Measurements from ENCODE around the gene NUDT13.

DNA sequence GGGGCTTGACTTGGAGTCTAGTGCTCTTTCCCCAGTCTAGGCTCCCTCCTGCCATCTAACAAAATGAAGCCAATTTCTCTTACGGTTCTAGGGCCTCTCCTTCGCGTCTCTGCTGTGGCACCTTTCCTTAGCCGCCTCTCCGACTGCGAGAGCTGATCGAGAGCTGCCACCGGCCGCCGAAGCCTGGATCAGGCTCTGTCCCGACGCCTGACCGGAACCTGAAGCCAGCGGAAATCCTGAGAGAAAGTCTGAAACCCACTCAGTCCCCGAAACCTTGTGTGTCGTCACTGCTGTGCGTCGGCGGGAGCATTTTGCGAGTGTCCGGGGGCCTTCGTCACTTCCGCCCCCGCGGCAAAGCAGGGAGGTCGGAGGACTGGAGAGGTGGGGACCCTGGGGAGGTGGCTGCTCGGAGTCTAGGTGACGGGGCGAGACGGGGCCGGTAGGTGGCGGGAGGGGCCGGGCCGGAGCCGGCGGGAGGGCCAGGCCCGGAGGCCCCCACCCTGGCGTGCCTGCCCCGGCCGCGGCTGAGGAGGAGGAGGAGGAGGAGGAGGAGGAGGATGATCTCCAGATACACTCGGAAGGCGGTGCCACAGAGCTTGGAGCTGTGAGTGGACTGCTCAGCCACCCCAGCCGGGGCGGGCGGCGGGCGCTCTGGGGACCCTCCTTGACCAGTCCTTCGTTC lies 57.7 kb downstream of the NUDT13 start, which contains the start of the genes ECD and FAM149B1:
- peak; percentile 10; the same call in 1 of the 2 replicates for TF ChIP-seq MXI1 (IDR thresholded peaks at IDR 0.05; ENCODE audit: borderline replicate concordance, low read depth, low read length)
- peak; percentile 98 for TF ChIP-seq POLR2A (IDR thresholded peaks at IDR 0.05; ENCODE audit: low read depth, low read length)
- TF ChIP-seq CEBPB (IDR thresholded peaks at IDR 0.05; ENCODE audit: low read depth, low read length): peak; percentile 26; the same call in 1 of the 2 replicates
- TF ChIP-seq, protein P1, sequence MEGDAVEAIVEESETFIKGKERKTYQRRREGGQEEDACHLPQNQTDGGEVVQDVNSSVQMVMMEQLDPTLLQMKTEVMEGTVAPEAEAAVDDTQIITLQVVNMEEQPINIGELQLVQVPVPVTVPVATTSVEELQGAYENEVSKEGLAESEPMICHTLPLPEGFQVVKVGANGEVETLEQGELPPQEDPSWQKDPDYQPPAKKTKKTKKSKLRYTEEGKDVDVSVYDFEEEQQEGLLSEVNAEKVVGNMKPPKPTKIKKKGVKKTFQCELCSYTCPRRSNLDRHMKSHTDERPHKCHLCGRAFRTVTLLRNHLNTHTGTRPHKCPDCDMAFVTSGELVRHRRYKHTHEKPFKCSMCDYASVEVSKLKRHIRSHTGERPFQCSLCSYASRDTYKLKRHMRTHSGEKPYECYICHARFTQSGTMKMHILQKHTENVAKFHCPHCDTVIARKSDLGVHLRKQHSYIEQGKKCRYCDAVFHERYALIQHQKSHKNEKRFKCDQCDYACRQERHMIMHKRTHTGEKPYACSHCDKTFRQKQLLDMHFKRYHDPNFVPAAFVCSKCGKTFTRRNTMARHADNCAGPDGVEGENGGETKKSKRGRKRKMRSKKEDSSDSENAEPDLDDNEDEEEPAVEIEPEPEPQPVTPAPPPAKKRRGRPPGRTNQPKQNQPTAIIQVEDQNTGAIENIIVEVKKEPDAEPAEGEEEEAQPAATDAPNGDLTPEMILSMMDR (conservative IDR thresholded peaks at IDR 0.05; ENCODE audit: low read depth, low read length): no peak
- TF ChIP-seq, protein P2, sequence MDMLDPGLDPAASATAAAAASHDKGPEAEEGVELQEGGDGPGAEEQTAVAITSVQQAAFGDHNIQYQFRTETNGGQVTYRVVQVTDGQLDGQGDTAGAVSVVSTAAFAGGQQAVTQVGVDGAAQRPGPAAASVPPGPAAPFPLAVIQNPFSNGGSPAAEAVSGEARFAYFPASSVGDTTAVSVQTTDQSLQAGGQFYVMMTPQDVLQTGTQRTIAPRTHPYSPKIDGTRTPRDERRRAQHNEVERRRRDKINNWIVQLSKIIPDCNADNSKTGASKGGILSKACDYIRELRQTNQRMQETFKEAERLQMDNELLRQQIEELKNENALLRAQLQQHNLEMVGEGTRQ (IDR thresholded peaks at IDR 0.05; ENCODE audit: low read depth, low read length): no peak
